ENCODE results near the gene FLRT1.

GRCh38 chr11:64053699-64054098, 18.0 kb downstream of the FLRT1 start:
- no peak for TF ChIP-seq POLR2AphosphoS5 (IDR thresholded peaks at IDR 0.05)
- TF ChIP-seq, protein P1, sequence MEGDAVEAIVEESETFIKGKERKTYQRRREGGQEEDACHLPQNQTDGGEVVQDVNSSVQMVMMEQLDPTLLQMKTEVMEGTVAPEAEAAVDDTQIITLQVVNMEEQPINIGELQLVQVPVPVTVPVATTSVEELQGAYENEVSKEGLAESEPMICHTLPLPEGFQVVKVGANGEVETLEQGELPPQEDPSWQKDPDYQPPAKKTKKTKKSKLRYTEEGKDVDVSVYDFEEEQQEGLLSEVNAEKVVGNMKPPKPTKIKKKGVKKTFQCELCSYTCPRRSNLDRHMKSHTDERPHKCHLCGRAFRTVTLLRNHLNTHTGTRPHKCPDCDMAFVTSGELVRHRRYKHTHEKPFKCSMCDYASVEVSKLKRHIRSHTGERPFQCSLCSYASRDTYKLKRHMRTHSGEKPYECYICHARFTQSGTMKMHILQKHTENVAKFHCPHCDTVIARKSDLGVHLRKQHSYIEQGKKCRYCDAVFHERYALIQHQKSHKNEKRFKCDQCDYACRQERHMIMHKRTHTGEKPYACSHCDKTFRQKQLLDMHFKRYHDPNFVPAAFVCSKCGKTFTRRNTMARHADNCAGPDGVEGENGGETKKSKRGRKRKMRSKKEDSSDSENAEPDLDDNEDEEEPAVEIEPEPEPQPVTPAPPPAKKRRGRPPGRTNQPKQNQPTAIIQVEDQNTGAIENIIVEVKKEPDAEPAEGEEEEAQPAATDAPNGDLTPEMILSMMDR (IDR thresholded peaks at IDR 0.05): no peak
